A549 (cell line): ENCODE measurements around the gene DGCR2.
"Not testable (repeated sequence)": the region's sequence is repeated elsewhere in the genome, so short reads cannot be mapped to it uniquely, and the experiment has no call there.

Experiments used
- CTCF ChIP-seq: fragments of >200 bp; sonication (Bioruptor Twin); formaldehyde crosslinking; IDR thresholded peaks from 3 replicates; pipeline ENCODE4 v1.5.1; 2016
- ESRRA ChIP-seq: fragments of 150-350 bp; IDR thresholded peaks from 2 replicates; pipeline ENCODE4 v1.6.1; 2014; ENCODE audit warnings: mild to moderate bottlenecking, low read length, borderline replicate concordance
- HOXA7 ChIP-seq: fragments of 250-450 bp; sonication (Bioruptor Pico); IDR thresholded peaks from 2 replicates; pipeline ENCODE4 v1.5.0; 2020; ENCODE audit warnings: mild to moderate bottlenecking, moderate library complexity
- JUN ChIP-seq, 2 experiments: fragments of >200 bp; sonication (Bioruptor Twin); formaldehyde crosslinking; IDR thresholded peaks; 2 replicates in 1 of 2; 3 replicates in 1 of 2; pipeline ENCODE4 v1.6.1; 2016 to 2017
- KDM5A ChIP-seq: fragments of 200-600 bp; sonication (generic); IDR thresholded peaks from 2 replicates; pipeline ENCODE4 v1.6.1; 2016; ENCODE audit warnings: antibody characterized with exemption, mild to moderate bottlenecking
- MAX ChIP-seq: IDR thresholded peaks from 2 replicates; pipeline ENCODE4 v1.6.1; 2012
- POLR2A ChIP-seq: IDR thresholded peaks from 2 replicates; pipeline ENCODE4 v1.6.1; 2012; ENCODE audit warnings: mild to moderate bottlenecking, low read length
- RCOR1 ChIP-seq: fragments of 150-350 bp; IDR thresholded peaks from 2 replicates; pipeline ENCODE4 v1.6.1; 2014; ENCODE audit warnings: antibody characterized with exemption, low read length, low read depth
- REST ChIP-seq: fragments of 200-600 bp; sonication (generic); IDR thresholded peaks from 2 replicates; pipeline ENCODE4 v1.6.1; 2016; ENCODE audit warnings: antibody characterized with exemption, mild to moderate bottlenecking, moderate library complexity
- RFX5 ChIP-seq: fragments of 450-650 bp; IDR thresholded peaks from 2 replicates; pipeline ENCODE4 v1.7.1; 2014; ENCODE audit warnings: antibody characterized with exemption, mild to moderate bottlenecking, moderate library complexity
- TP53 ChIP-seq: fragments of 250-450 bp; sonication (Bioruptor Pico); IDR thresholded peaks from 2 replicates; pipeline ENCODE4 v1.5.0; 2021; ENCODE audit warnings: mild to moderate bottlenecking, moderate library complexity
- USF2 ChIP-seq: fragments of 450-650 bp; IDR thresholded peaks from 2 replicates; pipeline ENCODE4 v1.6.1; 2014; ENCODE audit warnings: antibody characterized with exemption
- ZC3H11A ChIP-seq: fragments of 450-650 bp; IDR thresholded peaks from 2 replicates; pipeline ENCODE4 v1.6.1; 2014; ENCODE audit warnings: antibody characterized with exemption, mild to moderate bottlenecking

GRCh38 chr22:19026080-19026479 lies 96.1 kb downstream of the DGCR2 start:
- TF ChIP-seq CTCF; POLR2A; HOXA7 (CRISPR knock-in tag); TP53 (CRISPR knock-in tag); REST; MAX; JUN (IDR thresholded peaks at IDR 0.05); RFX5; RCOR1; USF2; KDM5A; ZC3H11A; ESRRA: not testable (repeated sequence)
